GM18909 (cell line): ENCODE measurements around the gene AIG1.
"Not testable (repeated sequence)": the region's sequence is repeated elsewhere in the genome, so short reads cannot be mapped to it uniquely, and the experiment has no call there.

Experiments
- ATAC-seq: cut with Tn5 transposase; IDR thresholded peaks from one replicate; pipeline ENCODE4 v1.9.1; 2021; ENCODE audit warnings: mild to moderate bottlenecking; ENCODE audit not compliant: unreplicated experiment, poor library complexity

Gene AIG1

GRCh38 chr6:143060806-143061596 lies at the start of gene AIG1:
Gene AIG1, plus strand, starts transcription at chr6:143060889. Its CDS starts 37 bp downstream, at chr6:143060926.
- ATAC-seq = peak; percentile 76

GRCh38 chr6:143014764-143015163 lies 45.9 kb upstream of the AIG1 start:
- peak; percentile 44 for ATAC-seq

- no peak for ATAC-seq
Observed at GRCh38 chr6:143015300-143015706, 45.4 kb upstream of the AIG1 start.

GRCh38 chr6:143018955-143019354 lies 41.7 kb upstream of the AIG1 start:
- ATAC-seq = no peak

GRCh38 chr6:143020862-143021261 lies 39.8 kb upstream of the AIG1 start:
- ATAC-seq = not testable (repeated sequence)

GRCh38 chr6:143021543-143021942 lies 39.1 kb upstream of the AIG1 start:
- ATAC-seq = no peak

- no peak for ATAC-seq
Observed at GRCh38 chr6:143022587-143022986, 38.1 kb upstream of the AIG1 start.

GRCh38 chr6:143023695-143024094 lies 37.0 kb upstream of the AIG1 start:
- no peak for ATAC-seq

GRCh38 chr6:143024977-143025376 lies 35.7 kb upstream of the AIG1 start:
- ATAC-seq = no peak

- peak; percentile 54 for ATAC-seq
Observed at GRCh38 chr6:143026696-143027449, 33.8 kb upstream of the AIG1 start.

- no peak for ATAC-seq
Observed at GRCh38 chr6:143034689-143035334, 25.9 kb upstream of the AIG1 start.

GRCh38 chr6:143037470-143037869 lies 23.2 kb upstream of the AIG1 start:
- no peak for ATAC-seq

- no peak for ATAC-seq
Observed at GRCh38 chr6:143038833-143039232, 21.9 kb upstream of the AIG1 start.

GRCh38 chr6:143039548-143039947 lies 21.1 kb upstream of the AIG1 start:
- no peak for ATAC-seq

- ATAC-seq = no peak
Observed at GRCh38 chr6:143040018-143040417, 20.7 kb upstream of the AIG1 start.

- ATAC-seq = not testable (repeated sequence)
Observed at GRCh38 chr6:143044345-143044744, 16.3 kb upstream of the AIG1 start.

GRCh38 chr6:143049611-143050010 lies 11.1 kb upstream of the AIG1 start:
- no peak for ATAC-seq

- no peak for ATAC-seq
Observed at GRCh38 chr6:143050509-143050908, 10.2 kb upstream of the AIG1 start.

- ATAC-seq = no peak
Observed at GRCh38 chr6:143052282-143052681, 8.4 kb upstream of the AIG1 start.

- no peak for ATAC-seq
Observed at GRCh38 chr6:143053856-143054255, 6.8 kb upstream of the AIG1 start.

GRCh38 chr6:143054329-143054728 lies 6.4 kb upstream of the AIG1 start:
- ATAC-seq = no peak
